A673 (cell line): Measurements from ENCODE around the gene TCIRG1. TPM values are rescaled to one million over a fixed set of nuclear protein-coding genes. Genes with fewer than 3 reads are reported as not detected.

Source experiments
- BruUV-seq: library from RNA; stranded (reverse); fragments of 400-500 nt; replicated peaks from 2 replicates; lab custom pipeline; 2021; lab: Mats Ljungman, UMichigan
- CTCF ChIA-PET: fragments of 300-600 bp; sonication (Branson Sonifier 250); formaldehyde crosslinking; loops from one replicate; lab custom pipeline; 2022; ENCODE audit warnings: antibody characterized with exemption; lab: Charles Lee
- POLR2A ChIA-PET: fragments of 300-600 bp; sonication (Branson Sonifier 250); formaldehyde crosslinking; loops from one replicate; lab custom pipeline; 2022; ENCODE audit warnings: antibody characterized with exemption; ENCODE audit not compliant: low non-redundant PET; lab: Charles Lee
- DNase-seq: peaks from one replicate; pipeline ENCODE4 v3.0.0-alpha.2; 2015; ENCODE audit warnings: low spot score
- H3K27ac ChIP-seq: fragments of 200-600 bp; sonication (generic); 2 replicates; pipeline ENCODE4 v1.5.1; 2016; ENCODE audit warnings: mixed run types, low read depth, mild to moderate bottlenecking, mixed read lengths, antibody characterized with exemption, low read length; ENCODE audit not compliant: poor library complexity, severe bottlenecking
- H3K27me3 ChIP-seq: fragments of 200-600 bp; sonication (generic); replicated peaks from 2 replicates; pipeline ENCODE4 v1.6.1; 2017; ENCODE audit warnings: mixed run types, low read depth, mild to moderate bottlenecking, mixed read lengths, antibody characterized with exemption, low read length; ENCODE audit not compliant: insufficient read depth, poor library complexity
- H3K36me3 ChIP-seq: fragments of 200-600 bp; sonication (generic); 2 replicates; pipeline ENCODE4 v1.6.1; 2016; ENCODE audit warnings: mixed run types, mild to moderate bottlenecking, mixed read lengths, antibody characterized with exemption, low read length; ENCODE audit not compliant: insufficient read depth, poor library complexity, severe bottlenecking
- H3K4me1 ChIP-seq: fragments of 200-600 bp; sonication (generic); 2 replicates; pipeline ENCODE4 v1.6.1; 2017; ENCODE audit warnings: mixed run types, mild to moderate bottlenecking, mixed read lengths, antibody characterized with exemption, low read length; ENCODE audit not compliant: insufficient read depth, poor library complexity, severe bottlenecking
- H3K4me3 ChIP-seq: fragments of 200-600 bp; sonication (generic); 2 replicates; pipeline ENCODE4 v1.5.1; 2016; ENCODE audit warnings: low read depth, mixed run types, mild to moderate bottlenecking, mixed read lengths, low read length; ENCODE audit not compliant: poor library complexity, severe bottlenecking
- H3K9me3 ChIP-seq: fragments of 200-600 bp; sonication (generic); 2 replicates; pipeline ENCODE4 v1.6.1; 2016; ENCODE audit warnings: mixed run types, low read depth, mild to moderate bottlenecking, mixed read lengths, antibody characterized with exemption, low read length; ENCODE audit not compliant: poor library complexity, severe bottlenecking
- EZH2 ChIP-seq: fragments of 200-600 bp; sonication (generic); IDR thresholded peaks from 2 replicates; pipeline ENCODE4 v1.6.1; 2017; ENCODE audit warnings: borderline replicate concordance, low read depth, mild to moderate bottlenecking, mixed read lengths, antibody characterized with exemption, low read length; ENCODE audit not compliant: poor library complexity, severe bottlenecking
- intact Hi-C: fragments of 100-400 bp; cut with micrococcal nuclease; formaldehyde crosslinking; loops from one replicate; pipeline ENCODE4 v1.10.0; 2022; ENCODE audit not compliant: unreplicated experiment
- total RNA-seq: library from RNA; stranded (reverse); gene quantifications from 2 replicates; pipeline ENCODE4 v1.2.3, GENCODE V29; 2021
- TF ChIP-seq, protein P1 (sequence below): fragments of 300-800, 200-600 bp; sonication (generic); conservative IDR thresholded peaks from 2 replicates; pipeline ENCODE4 v1.5.1; 2017; ENCODE audit warnings: low read depth, mild to moderate bottlenecking, antibody characterized with exemption, low read length, moderate library complexity, mixed read lengths

The TCIRG1 gene
- total RNA-seq, 1 experiment from 2014 or later, result 15.0 TPM

DNA sequence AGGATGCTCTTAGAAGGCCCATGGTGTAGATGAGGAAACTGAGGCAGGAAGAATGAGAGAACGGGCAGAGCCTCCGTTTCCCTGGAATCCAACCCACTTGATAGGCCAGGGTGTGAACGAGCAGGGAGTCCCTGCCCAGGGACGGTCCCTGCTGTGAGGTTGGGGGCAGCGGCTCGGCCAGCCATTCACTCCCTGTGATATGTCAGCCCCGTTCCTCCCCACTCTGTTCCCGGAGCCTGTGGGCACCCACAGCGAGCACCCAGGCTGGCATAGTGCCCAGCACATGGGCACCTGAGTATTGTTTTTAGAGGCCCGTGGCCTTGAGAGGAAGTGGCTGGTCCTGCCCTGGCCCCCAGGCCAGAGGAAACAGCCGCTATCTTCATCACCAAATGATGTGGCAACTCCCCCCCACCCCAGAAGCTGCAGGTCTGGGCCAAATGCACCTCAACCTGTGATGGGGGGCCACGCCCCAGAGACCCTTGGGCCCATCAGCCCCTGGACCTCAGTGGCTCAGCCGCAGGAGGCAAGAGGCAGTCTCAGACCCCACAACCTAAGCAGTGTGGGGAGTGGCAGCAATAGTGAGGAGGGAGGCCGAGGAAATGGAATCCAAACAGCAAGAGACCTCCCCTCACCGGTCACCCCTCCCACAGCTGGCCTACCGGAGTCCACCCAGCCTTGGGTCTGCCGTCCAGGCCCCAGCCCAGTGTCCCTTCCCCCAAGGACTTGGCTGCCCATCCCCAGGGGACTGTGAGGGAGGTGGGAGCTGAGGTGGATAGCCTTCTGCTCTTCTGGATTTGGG is 26.6 kb upstream of the TCIRG1 start:
- BruUV-seq, result no TSS peak
- Histone ChIP-seq H3K4me3 (no peak overlapping the region), H3K27me3 (no peaks in the 10 kb centered on the region), H3K9me3 (no peaks in the 10 kb centered on the region), H3K27ac (no peak overlapping the region), H3K4me1 (no peaks in the 10 kb centered on the region), H3K36me3 (no peaks in the 10 kb centered on the region)
- no peak for DNase-seq
- POLR2A ChIA-PET, result no interaction called here
- intact Hi-C loops, result no loop called here
- CTCF ChIA-PET, result no interaction called here
- no peak for TF ChIP-seq EZH2
- TF ChIP-seq, protein P1, sequence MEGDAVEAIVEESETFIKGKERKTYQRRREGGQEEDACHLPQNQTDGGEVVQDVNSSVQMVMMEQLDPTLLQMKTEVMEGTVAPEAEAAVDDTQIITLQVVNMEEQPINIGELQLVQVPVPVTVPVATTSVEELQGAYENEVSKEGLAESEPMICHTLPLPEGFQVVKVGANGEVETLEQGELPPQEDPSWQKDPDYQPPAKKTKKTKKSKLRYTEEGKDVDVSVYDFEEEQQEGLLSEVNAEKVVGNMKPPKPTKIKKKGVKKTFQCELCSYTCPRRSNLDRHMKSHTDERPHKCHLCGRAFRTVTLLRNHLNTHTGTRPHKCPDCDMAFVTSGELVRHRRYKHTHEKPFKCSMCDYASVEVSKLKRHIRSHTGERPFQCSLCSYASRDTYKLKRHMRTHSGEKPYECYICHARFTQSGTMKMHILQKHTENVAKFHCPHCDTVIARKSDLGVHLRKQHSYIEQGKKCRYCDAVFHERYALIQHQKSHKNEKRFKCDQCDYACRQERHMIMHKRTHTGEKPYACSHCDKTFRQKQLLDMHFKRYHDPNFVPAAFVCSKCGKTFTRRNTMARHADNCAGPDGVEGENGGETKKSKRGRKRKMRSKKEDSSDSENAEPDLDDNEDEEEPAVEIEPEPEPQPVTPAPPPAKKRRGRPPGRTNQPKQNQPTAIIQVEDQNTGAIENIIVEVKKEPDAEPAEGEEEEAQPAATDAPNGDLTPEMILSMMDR, result no peak

- intact Hi-C loops, result no loop called here
- DNase-seq, result no peak
- TF ChIP-seq, protein P1, result no peak
- no peak for TF ChIP-seq EZH2
- no peaks in the 10 kb centered on the region for H3K4me1 ChIP-seq
- no TSS peak for BruUV-seq
- no peaks in the 10 kb centered on the region for H3K36me3 ChIP-seq
- no peak overlapping the region for H3K27ac ChIP-seq
- no peak overlapping the region for H3K4me3 ChIP-seq
- no peaks in the 10 kb centered on the region for H3K27me3 ChIP-seq
- ChIA-PET POLR2A (no interaction called here), CTCF (no interaction called here)
- H3K9me3 ChIP-seq, result no peaks in the 10 kb centered on the region
These were observed 25.8 kb upstream of the TCIRG1 start for GRCh38 chr11:68012843-68013610.

DNA sequence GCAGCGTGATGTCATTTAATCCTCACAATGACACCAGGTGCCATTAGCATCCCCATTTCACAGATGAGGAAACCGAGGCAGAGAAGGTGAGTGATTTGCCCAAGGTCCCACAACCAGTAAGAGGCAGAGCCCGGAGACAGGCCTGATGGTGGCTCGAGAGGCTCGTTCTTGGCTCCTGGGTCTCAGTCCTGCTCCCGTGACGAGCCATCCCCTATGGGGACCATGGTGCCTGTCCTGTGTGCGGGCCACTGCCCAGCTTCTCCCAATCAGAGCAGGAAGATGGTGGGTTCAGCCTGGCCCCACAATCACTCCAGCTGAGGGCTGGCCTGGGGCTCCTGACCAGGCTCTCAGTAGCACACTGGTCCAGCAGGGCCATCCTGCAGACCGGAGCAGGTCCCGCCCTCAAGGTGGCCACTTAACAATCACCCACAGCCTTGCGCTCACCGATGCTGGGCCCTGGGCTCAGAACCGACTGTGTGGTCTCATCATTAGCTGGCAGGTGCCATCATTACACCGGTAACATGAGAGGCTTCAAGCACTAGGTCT is 25.1 kb upstream of the TCIRG1 start:
- intact Hi-C loops, result no loop called here
- DNase-seq, result no peak
- ChIA-PET CTCF (no interaction called here), POLR2A (no interaction called here)
- H3K27ac ChIP-seq, result no peak overlapping the region
- BruUV-seq, result no TSS peak
- no peaks in the 10 kb centered on the region for H3K9me3 ChIP-seq
- no peak for TF ChIP-seq EZH2
- TF ChIP-seq, protein P1, result no peak
- H3K36me3 ChIP-seq, result no peaks in the 10 kb centered on the region
- H3K27me3 ChIP-seq, result no peaks in the 10 kb centered on the region
- no peak overlapping the region for H3K4me3 ChIP-seq
- H3K4me1 ChIP-seq, result no peaks in the 10 kb centered on the region
